Measurements from ENCODE around the gene CSK.
"Not testable (repeated sequence)": the region's sequence is repeated elsewhere in the genome, so short reads cannot be mapped to it uniquely, and the experiment has no call there.

The CSK gene

GRCh38 chr15:74782259-74783071 is 585 bp downstream of the CSK start:
- no peak for TF ChIP-seq CTCF (IDR thresholded peaks at IDR 0.05; ENCODE audit: low read depth, low read length, missing control alignments)
- peak overlapping the region; percentile 82 for H3K4me3 ChIP-seq (ENCODE audit: low read depth, low read length)
- DNase-seq (ENCODE audit: low read depth) = no peak
- in situ Hi-C loops (cut with HindIII; ENCODE audit: low sequenced_read_pairs) = no loop called here

DNA sequence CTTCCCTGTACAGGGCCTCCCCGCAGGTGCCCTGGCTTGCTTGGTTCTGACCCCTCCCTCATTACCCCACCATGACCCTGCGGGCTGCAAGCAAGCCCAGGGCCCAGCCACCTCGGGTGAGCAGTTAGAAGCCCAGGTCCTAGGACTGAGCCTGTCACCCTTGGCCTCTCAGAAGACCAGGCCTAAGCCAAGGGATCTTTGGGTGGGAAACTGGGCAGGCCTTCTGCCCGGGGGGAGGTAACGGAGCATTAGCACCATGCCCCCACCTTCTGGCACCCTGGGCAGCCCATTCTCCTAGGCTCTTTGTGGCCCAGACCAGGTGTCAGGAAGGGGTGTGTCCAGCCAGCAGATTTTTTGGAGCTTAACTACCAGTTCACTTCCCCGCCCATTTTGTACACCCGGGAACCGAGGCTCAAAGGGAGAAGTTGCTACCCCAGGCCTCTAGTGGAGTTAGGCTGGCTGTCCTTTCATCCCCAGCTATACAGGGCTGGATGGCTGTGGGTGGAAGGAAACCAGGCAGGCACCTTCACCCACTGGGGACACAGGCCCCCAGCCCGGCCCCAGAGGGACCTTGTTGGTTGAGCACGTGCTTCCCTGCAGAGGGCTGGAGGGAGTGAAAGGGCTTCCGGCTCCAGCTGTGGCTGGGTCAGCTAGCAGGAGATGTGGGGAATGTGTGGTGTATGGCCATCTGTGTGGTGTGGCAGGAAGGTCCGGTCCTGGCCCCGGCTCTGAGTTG is 1.4 kb downstream of the CSK start:
- no peak for DNase-seq (ENCODE audit: low read depth)

DNA sequence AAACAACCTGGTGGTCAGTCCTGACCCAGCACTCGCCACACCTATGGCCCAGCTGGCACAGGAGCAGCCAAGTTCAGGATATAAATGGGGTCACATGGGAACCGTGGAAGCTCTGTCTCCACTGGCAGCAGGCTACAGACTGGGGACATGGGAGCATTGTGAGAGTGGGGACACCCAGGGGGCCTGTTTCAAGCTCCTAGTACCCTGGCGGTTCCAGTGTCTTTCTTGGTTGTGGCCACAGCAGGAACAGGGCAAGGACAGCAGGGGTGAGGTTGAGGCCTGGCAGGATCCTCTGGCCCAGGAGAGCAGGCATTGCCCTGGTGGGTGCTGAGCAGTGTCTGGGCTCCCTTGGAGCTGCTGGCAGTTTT is 1.9 kb downstream of the CSK start:
- no peak for DNase-seq (ENCODE audit: low read depth)
- in situ Hi-C loops (cut with HindIII; ENCODE audit: low sequenced_read_pairs) = no loop called here

More for the DNA sequence above, 1.4 kb downstream of the CSK start:
- in situ Hi-C loops (cut with HindIII; ENCODE audit: low sequenced_read_pairs) = no loop called here
- H3K4me3 ChIP-seq (ENCODE audit: low read depth, low read length) = peak overlapping the region; percentile 82
- no peak for TF ChIP-seq CTCF (IDR thresholded peaks at IDR 0.05; ENCODE audit: low read depth, low read length, missing control alignments)

DNA sequence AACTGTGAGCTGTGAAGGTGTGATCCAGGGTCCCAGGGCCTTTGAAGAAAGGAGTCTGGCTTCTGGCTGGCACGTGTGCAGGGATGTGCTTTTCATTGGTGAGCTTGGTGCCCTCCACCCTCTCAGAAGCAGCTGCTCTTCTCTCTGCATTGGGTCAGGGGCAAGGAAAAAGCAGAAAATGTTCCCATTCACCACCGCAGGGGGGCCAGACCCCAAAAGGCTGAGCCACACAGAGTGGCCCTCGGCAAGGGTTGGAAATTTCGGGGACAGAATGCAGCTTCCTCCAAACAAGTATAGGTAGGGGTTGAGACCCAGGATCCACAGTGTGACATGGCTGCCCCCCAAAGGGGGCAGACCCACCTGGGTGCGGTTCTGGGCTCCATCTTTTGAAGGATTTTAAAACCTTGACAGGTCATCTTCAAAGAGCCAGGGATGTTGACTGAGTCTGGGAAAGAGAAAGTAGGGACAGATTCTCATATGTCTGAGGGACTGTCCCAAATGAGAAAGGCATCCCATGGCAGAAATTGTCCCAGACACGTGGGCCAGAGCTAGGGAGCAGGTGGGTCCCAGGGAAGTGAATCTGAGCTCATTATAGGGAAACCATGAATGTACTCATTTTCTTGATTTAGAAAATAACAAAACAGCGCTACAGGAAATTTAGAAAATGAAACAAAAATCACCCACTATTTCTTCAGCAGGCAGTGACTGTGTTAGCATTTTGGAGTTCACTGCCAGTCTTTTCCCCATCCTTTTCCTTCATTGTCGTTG is 2.7 kb downstream of the CSK start:
- in situ Hi-C loops (cut with HindIII; ENCODE audit: low sequenced_read_pairs) = no loop called here
- H3K4me3 ChIP-seq (ENCODE audit: low read depth, low read length) = no peak overlapping the region
- TF ChIP-seq CTCF (IDR thresholded peaks at IDR 0.05; ENCODE audit: low read depth, low read length, missing control alignments) = no peak
- no peak for DNase-seq (ENCODE audit: low read depth)

More for the DNA sequence above, 1.9 kb downstream of the CSK start:
- peak overlapping the region; percentile 82 for H3K4me3 ChIP-seq (ENCODE audit: low read depth, low read length)
- no peak for TF ChIP-seq CTCF (IDR thresholded peaks at IDR 0.05; ENCODE audit: low read depth, low read length, missing control alignments)

DNA sequence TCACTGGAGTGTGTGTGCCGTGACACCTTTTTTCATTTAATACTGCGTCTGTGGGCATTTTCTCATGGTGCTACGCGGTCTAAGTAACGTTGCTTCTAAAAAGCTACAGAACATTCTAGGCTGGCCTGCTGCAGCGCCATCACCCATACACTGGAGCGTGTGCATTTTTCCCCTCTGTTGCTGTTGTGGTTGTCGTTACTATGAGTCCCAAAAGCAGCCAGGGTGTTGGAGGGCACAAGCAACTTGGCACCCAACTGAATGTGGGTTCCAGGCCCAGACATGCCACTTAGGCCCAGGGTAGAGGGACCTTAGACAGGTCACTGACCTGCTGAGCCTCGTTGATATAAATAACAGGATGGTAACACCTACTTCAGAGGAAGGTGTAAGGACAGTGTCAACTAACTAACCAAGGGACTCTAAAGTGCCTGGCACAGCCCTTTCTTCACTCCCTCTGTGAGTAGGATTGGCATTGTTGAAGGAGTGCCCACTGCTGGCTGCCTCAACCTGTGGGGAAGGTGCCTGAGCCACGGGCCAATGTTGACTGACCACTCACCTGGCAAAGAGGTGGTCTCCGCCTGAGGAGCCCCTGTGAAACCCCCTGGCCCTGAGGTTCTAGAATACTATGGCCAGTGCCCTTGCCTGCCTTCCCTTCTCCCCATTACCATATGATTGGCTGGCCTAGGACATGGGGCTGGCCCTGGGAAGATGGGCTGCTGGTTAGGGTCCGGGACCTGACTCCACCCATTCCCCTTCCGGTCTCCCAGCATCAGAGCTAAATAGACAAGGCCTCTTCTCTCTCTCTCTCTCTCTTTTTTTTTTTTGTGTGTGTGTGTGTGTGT is 3.5 kb downstream of the CSK start:
- no peak for DNase-seq (ENCODE audit: low read depth)
- no peak for TF ChIP-seq CTCF (IDR thresholded peaks at IDR 0.05; ENCODE audit: low read depth, low read length, missing control alignments)
- in situ Hi-C loops (cut with HindIII; ENCODE audit: low sequenced_read_pairs) = no loop called here
- no peak overlapping the region for H3K4me3 ChIP-seq (ENCODE audit: low read depth, low read length)

GRCh38 chr15:74786081-74786480 is 4.2 kb downstream of the CSK start:
- DNase-seq (ENCODE audit: low read depth); H3K4me3 ChIP-seq (ENCODE audit: low read depth, low read length); in situ Hi-C loops (cut with HindIII; ENCODE audit: low sequenced_read_pairs): not testable (repeated sequence)

Measured in astrocyte of the cerebellum (primary cell).